ENCODE measurements around the gene SMARCA2. TPM values are rescaled to one million over a fixed set of nuclear protein-coding genes. Genes with fewer than 3 reads are reported as not detected.

The SMARCA2 gene
- total and polyA plus RNA-seq, 9 of the 15 experiments (the other 6 are each of a cell fraction or from before 2014, with no cell fraction given), result 8.0 to 34.8 (median 25.5) TPM

DNA sequence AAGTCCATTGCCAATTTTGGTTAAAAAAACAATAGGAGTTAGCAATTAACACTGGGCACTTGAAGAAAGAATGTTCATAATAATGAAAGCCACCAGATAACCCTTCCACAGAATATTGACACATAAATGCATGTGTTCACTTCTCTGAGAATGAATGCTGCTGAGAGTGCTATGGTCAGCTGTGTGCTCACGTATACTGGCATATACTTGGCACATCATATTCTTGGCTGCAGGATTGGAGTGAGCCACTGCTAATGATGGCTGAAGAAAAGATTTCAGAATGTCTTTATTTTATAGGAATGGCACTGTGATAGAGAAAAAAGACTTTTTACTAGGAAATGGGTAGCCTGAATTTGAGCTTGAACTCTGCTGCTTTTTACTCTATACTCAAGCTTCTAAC is 46.0 kb upstream of the SMARCA2 start (continued):
- TF ChIP-seq ARID1B (IDR thresholded peaks at IDR 0.05) (no peak), POLR2G (IDR thresholded peaks at IDR 0.05; ENCODE audit: low read depth, low read length) (no peak), CBX2 (IDR thresholded peaks at IDR 0.05; ENCODE audit: insufficient read depth, low read length, poor library complexity, severe bottlenecking) (no peak), HMGN3 (IDR thresholded peaks at IDR 0.05; ENCODE audit: borderline replicate concordance, extremely low read depth, insufficient read length, low read depth, low read length) (no peak), ZNF324 (CRISPR knock-in tag; IDR thresholded peaks at IDR 0.05) (no peak)

DNA sequence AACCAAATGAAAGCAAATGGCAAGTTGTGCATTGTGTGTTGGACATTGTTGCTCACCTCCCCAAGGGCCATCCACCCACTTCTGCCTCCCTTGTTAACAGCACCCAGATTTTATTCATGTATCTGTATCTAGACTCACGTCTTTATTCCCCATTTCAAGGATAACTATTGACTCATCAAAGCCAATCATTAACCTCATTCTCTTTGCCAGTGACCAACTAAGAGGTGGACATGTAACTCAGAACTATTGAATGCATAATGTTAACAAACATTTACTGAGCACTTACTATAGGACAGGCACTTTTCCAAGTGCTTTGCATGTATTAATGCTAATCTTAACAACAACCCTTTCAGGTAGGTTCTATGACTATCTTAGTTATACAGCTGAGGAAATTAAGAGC is 45.2 kb upstream of the SMARCA2 start:
- H3K4me1 ChIP-seq (replicated peaks in 1 of 2; ENCODE audit: control insufficient read depth in 2 of 2, insufficient read depth in 2 of 2, low read length in 2 of 2), result no peaks in the 10 kb centered on the region
- no peak overlapping the region for H3K4me3 ChIP-seq
- no peak overlapping the region for H3K4me2 ChIP-seq (ENCODE audit: insufficient read depth, low read length)
- H3K9me1 ChIP-seq (ENCODE audit: control insufficient read depth, insufficient read depth, low read length), result no peaks in the 10 kb centered on the region
- no peaks in the 10 kb centered on the region for H4K20me1 ChIP-seq (replicated peaks; ENCODE audit: control insufficient read depth, insufficient read depth, low read length)
- FAIRE-seq, result no peak
- no peak for DNase-seq (ENCODE audit: extremely low read depth in 1 of 4, low spot score in 3 of 4)
- no peak overlapping the region for H2AFZ ChIP-seq (ENCODE audit: low read depth, low read length)
- CTCF ChIA-PET (ENCODE audit: low intra/inter-chr PET ratio), result no interaction called here
- 0% methylated on average over 1 of the region's 1 CpG for WGBS (ENCODE audit: insufficient coverage, low coverage, missing lambda C conversion rate)
- no peak overlapping the region for H3K9ac ChIP-seq (ENCODE audit: insufficient read depth in 1 of 2, low read depth in 2 of 2, low read length in 2 of 2)
- no peak overlapping the region for H3K27ac ChIP-seq (ENCODE audit: extremely low read depth, low read depth, low read length)
- H3K36me3 ChIP-seq (ENCODE audit: control insufficient read depth, insufficient read depth, low read length), result no peaks in the 10 kb centered on the region
- H3K27me3 ChIP-seq (ENCODE audit: control insufficient read depth in 2 of 2, insufficient read depth in 2 of 2, low read length in 2 of 2), result no peaks in the 10 kb centered on the region
- POLR2A ChIA-PET, result no interaction called here
- no TSS peak for BruUV-seq (replicated peaks)
- in situ Hi-C loops (cut with MboI) (no loop called here), intact Hi-C loops (cut with micrococcal nuclease) (no loop called here)
- H3K79me2 ChIP-seq (ENCODE audit: control insufficient read depth, insufficient read depth, low read length), result no peaks in the 10 kb centered on the region
- no peak for ATAC-seq
- no peaks in the 10 kb centered on the region for H3K9me3 ChIP-seq (replicated peaks; ENCODE audit: control insufficient read depth, insufficient read depth, low read depth, low read length)
- TF ChIP-seq RFX1 (IDR thresholded peaks at IDR 0.05), result no peak
- TF ChIP-seq, protein P1, sequence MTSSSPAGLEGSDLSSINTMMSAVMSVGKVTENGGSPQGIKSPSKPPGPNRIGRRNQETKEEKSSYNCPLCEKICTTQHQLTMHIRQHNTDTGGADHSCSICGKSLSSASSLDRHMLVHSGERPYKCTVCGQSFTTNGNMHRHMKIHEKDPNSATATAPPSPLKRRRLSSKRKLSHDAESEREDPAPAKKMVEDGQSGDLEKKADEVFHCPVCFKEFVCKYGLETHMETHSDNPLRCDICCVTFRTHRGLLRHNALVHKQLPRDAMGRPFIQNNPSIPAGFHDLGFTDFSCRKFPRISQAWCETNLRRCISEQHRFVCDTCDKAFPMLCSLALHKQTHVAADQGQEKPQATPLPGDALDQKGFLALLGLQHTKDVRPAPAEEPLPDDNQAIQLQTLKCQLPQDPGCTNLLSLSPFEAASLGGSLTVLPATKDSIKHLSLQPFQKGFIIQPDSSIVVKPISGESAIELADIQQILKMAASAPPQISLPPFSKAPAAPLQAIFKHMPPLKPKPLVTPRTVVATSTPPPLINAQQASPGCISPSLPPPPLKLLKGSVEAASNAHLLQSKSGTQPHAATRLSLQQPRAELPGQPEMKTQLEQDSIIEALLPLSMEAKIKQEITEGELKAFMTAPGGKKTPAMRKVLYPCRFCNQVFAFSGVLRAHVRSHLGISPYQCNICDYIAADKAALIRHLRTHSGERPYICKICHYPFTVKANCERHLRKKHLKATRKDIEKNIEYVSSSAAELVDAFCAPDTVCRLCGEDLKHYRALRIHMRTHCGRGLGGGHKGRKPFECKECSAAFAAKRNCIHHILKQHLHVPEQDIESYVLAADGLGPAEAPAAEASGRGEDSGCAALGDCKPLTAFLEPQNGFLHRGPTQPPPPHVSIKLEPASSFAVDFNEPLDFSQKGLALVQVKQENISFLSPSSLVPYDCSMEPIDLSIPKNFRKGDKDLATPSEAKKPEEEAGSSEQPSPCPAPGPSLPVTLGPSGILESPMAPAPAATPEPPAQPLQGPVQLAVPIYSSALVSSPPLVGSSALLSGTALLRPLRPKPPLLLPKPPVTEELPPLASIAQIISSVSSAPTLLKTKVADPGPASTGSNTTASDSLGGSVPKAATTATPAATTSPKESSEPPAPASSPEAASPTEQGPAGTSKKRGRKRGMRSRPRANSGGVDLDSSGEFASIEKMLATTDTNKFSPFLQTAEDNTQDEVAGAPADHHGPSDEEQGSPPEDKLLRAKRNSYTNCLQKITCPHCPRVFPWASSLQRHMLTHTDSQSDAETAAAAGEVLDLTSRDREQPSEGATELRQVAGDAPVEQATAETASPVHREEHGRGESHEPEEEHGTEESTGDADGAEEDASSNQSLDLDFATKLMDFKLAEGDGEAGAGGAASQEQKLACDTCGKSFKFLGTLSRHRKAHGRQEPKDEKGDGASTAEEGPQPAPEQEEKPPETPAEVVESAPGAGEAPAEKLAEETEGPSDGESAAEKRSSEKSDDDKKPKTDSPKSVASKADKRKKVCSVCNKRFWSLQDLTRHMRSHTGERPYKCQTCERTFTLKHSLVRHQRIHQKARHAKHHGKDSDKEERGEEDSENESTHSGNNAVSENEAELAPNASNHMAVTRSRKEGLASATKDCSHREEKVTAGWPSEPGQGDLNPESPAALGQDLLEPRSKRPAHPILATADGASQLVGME (CRISPR knock-in tag; IDR thresholded peaks at IDR 0.05), result no peak
- no peak for TF ChIP-seq BRCA1 (IDR thresholded peaks at IDR 0.05)
- TF ChIP-seq BRCA1 (CRISPR knock-in tag; IDR thresholded peaks at IDR 0.05), result no peak
- TF ChIP-seq GABPB2 (CRISPR knock-in tag; conservative IDR thresholded peaks at IDR 0.05), result no peak
- TF ChIP-seq NBN (IDR thresholded peaks at IDR 0.05; ENCODE audit: low read depth), result no peak
- TF ChIP-seq MTA1 (IDR thresholded peaks at IDR 0.05; ENCODE audit: borderline replicate concordance), result no peak
- TF ChIP-seq, protein P2, sequence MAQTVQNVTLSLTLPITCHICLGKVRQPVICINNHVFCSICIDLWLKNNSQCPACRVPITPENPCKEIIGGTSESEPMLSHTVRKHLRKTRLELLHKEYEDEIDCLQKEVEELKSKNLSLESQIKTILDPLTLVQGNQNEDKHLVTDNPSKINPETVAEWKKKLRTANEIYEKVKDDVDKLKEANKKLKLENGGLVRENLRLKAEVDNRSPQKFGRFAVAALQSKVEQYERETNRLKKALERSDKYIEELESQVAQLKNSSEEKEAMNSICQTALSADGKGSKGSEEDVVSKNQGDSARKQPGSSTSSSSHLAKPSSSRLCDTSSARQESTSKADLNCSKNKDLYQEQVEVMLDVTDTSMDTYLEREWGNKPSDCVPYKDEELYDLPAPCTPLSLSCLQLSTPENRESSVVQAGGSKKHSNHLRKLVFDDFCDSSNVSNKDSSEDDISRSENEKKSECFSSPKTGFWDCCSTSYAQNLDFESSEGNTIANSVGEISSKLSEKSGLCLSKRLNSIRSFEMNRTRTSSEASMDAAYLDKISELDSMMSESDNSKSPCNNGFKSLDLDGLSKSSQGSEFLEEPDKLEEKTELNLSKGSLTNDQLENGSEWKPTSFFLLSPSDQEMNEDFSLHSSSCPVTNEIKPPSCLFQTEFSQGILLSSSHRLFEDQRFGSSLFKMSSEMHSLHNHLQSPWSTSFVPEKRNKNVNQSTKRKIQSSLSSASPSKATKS (CRISPR knock-in tag; IDR thresholded peaks at IDR 0.05), result no peak
- no peak for TF ChIP-seq ZKSCAN8 (CRISPR knock-in tag; IDR thresholded peaks at IDR 0.05)
- TF ChIP-seq SETDB1 (IDR thresholded peaks at IDR 0.05; ENCODE audit: low read length), result no peak

All from K562 (cell line).